ENCODE data around the gene TRIM28. TPM values are rescaled to one million over a fixed set of nuclear protein-coding genes. Genes with fewer than 3 reads are reported as not detected.
"Not testable (repeated sequence)": the region's sequence is repeated elsewhere in the genome, so short reads cannot be mapped to it uniquely, and the experiment has no call there.

TRIM28 gene
- total RNA-seq, 1 experiment from 2014 or later: 418 TPM

- DNase-seq (ENCODE audit: low read depth): peak; percentile 69
These were observed 24.8 kb upstream of the TRIM28 start for GRCh38 chr19:58519087-58519354.

- peak; percentile 95 for DNase-seq (ENCODE audit: low read depth)
These were observed 24.3 kb upstream of the TRIM28 start, which contains the start of gene ZBTB45 for GRCh38 chr19:58519355-58520256. Gene ZBTB45, minus strand, starts transcription at chr19:58519810. Its CDS starts 2,137 bp downstream, at chr19:58517673.

- no peak for DNase-seq (ENCODE audit: low read depth)
These were observed 23.6 kb upstream of the TRIM28 start for GRCh38 chr19:58520257-58520599.

- no peak for DNase-seq (ENCODE audit: low read depth)
These were observed 22.2 kb upstream of the TRIM28 start for GRCh38 chr19:58521651-58522050.

GRCh38 chr19:58522709-58523108 lies 21.2 kb upstream of the TRIM28 start:
- DNase-seq (ENCODE audit: low read depth): no peak

- DNase-seq (ENCODE audit: low read depth): no peak
These were observed 14.5 kb upstream of the TRIM28 start for GRCh38 chr19:58529405-58529804.

GRCh38 chr19:58531034-58531840 lies 12.6 kb upstream of the TRIM28 start:
- no peak for DNase-seq (ENCODE audit: low read depth)

GRCh38 chr19:58535857-58536256 lies 8.0 kb upstream of the TRIM28 start:
- DNase-seq (ENCODE audit: low read depth): no peak

GRCh38 chr19:58536852-58537798 lies 6.7 kb upstream of the TRIM28 start:
- DNase-seq (ENCODE audit: low read depth): no peak

- no peak for DNase-seq (ENCODE audit: low read depth)
These were observed 5.4 kb upstream of the TRIM28 start for GRCh38 chr19:58538257-58539168.

- not testable (repeated sequence) for DNase-seq (ENCODE audit: low read depth)
These were observed 4.7 kb upstream of the TRIM28 start for GRCh38 chr19:58539169-58539559.

GRCh38 chr19:58542641-58543372 lies 1.1 kb upstream of the TRIM28 start:
- DNase-seq (ENCODE audit: low read depth): not testable (repeated sequence)

- peak; percentile 43 for DNase-seq (ENCODE audit: low read depth)
These were observed 874 bp downstream of the TRIM28 start for GRCh38 chr19:58544591-58545285.

- no peak for DNase-seq (ENCODE audit: low read depth)
These were observed 1.6 kb downstream of the TRIM28 start for GRCh38 chr19:58545286-58546018.

- DNase-seq (ENCODE audit: low read depth): no peak
These were observed 2.2 kb downstream of the TRIM28 start for GRCh38 chr19:58546019-58546530.

- no peak for DNase-seq (ENCODE audit: low read depth)
These were observed 3.8 kb downstream of the TRIM28 start for GRCh38 chr19:58547323-58548312.
